GM10266 (cell line): ENCODE data around the gene PPIH.
A peak's percentile ranks its signal among the peaks of the same experiment; 100 is the strongest.
"Not testable (repeated sequence)": the region's sequence is repeated elsewhere in the genome, so short reads cannot be mapped to it uniquely, and the experiment has no call there.

Source experiments
- DNase-seq: peaks from one replicate; pipeline ENCODE4 v3.0.0; 2012; ENCODE audit errors: extremely low spot score
- CTCF ChIP-seq: IDR thresholded peaks from 2 replicates; pipeline ENCODE4 v1.5.1; 2012; ENCODE audit warnings: mild to moderate bottlenecking, low read depth; ENCODE audit not compliant: control insufficient read depth, insufficient read depth; ENCODE audit errors: missing control alignments

The PPIH gene

GRCh38 chr1:42675467-42675866, 17.2 kb downstream of the PPIH start:
- TF ChIP-seq CTCF, result no peak
- no peak for DNase-seq

- no peak for DNase-seq
- no peak for TF ChIP-seq CTCF
These were observed 18.4 kb downstream of the PPIH start for GRCh38 chr1:42676534-42677087.

- DNase-seq, result no peak
These were observed 21.3 kb downstream of the PPIH start for GRCh38 chr1:42679364-42679983.

GRCh38 chr1:42680055-42680454, 21.8 kb downstream of the PPIH start:
- no peak for DNase-seq

More at GRCh38 chr1:42679364-42679983, 21.3 kb downstream of the PPIH start:
- no peak for TF ChIP-seq CTCF

GRCh38 chr1:42680921-42681683, 22.9 kb downstream of the PPIH start:
- peak; percentile 28 for DNase-seq
- TF ChIP-seq CTCF, result no peak

More at GRCh38 chr1:42680055-42680454, 21.8 kb downstream of the PPIH start:
- no peak for TF ChIP-seq CTCF

GRCh38 chr1:42681741-42682483, 23.7 kb downstream of the PPIH start, which contains the start of gene YBX1:
Gene YBX1, plus strand, starts transcription at chr1:42682418. Its CDS starts 148 bp downstream, at chr1:42682566.
- peak; percentile 98 for DNase-seq
- TF ChIP-seq CTCF, result no peak

- not testable (repeated sequence) for DNase-seq
These were observed 24.2 kb downstream of the PPIH start for GRCh38 chr1:42682484-42682738.
